ENCODE results near the gene PRR27.

The PRR27 gene

DNA sequence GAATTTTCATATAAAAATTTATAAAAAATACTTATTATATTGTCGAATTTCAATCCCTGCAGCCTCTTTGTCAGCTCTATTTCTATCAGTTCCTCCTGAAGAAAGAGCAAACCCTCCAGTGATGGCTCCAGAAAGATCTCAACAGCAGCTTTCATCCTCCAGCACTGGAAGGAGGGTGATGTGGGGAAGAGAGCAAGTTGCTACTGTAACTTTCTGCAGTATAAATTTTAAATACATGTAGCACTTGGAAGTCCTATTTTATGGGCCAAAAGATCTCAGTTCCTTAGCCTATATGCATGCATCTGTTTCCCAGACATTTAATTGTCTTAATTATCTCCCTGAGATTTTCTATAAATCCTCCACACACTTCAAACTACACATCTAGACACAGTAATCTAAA is 27.8 kb downstream of the PRR27 start:
- TF ChIP-seq, protein P1, sequence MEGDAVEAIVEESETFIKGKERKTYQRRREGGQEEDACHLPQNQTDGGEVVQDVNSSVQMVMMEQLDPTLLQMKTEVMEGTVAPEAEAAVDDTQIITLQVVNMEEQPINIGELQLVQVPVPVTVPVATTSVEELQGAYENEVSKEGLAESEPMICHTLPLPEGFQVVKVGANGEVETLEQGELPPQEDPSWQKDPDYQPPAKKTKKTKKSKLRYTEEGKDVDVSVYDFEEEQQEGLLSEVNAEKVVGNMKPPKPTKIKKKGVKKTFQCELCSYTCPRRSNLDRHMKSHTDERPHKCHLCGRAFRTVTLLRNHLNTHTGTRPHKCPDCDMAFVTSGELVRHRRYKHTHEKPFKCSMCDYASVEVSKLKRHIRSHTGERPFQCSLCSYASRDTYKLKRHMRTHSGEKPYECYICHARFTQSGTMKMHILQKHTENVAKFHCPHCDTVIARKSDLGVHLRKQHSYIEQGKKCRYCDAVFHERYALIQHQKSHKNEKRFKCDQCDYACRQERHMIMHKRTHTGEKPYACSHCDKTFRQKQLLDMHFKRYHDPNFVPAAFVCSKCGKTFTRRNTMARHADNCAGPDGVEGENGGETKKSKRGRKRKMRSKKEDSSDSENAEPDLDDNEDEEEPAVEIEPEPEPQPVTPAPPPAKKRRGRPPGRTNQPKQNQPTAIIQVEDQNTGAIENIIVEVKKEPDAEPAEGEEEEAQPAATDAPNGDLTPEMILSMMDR (IDR thresholded peaks at IDR 0.05; ENCODE audit: extremely low read depth, insufficient read depth, missing control alignments): no peak
- in situ Hi-C loops (cut with MboI; ENCODE audit: low pct_unique_long_range_greater_than_20kb, low sequenced_read_pairs, unreplicated experiment): loop anchor here (25.0 kb wide), 2 partner anchors 270 to 495 kb away; no protein-coding TSS in a partner anchor

GRCh38 chr4:70182517-70183167 is 28.6 kb downstream of the PRR27 start:
- in situ Hi-C loops (cut with MboI; ENCODE audit: low pct_unique_long_range_greater_than_20kb, low sequenced_read_pairs, unreplicated experiment): loop anchor here (25.0 kb wide), 2 partner anchors 270 to 495 kb away; no protein-coding TSS in a partner anchor
- no peak for DNase-seq (ENCODE audit: low spot score)
- TF ChIP-seq, protein P1 (IDR thresholded peaks at IDR 0.05; ENCODE audit: extremely low read depth, insufficient read depth, missing control alignments): no peak

More for the DNA sequence above, 27.8 kb downstream of the PRR27 start:
- DNase-seq (ENCODE audit: low spot score): no peak

DNA sequence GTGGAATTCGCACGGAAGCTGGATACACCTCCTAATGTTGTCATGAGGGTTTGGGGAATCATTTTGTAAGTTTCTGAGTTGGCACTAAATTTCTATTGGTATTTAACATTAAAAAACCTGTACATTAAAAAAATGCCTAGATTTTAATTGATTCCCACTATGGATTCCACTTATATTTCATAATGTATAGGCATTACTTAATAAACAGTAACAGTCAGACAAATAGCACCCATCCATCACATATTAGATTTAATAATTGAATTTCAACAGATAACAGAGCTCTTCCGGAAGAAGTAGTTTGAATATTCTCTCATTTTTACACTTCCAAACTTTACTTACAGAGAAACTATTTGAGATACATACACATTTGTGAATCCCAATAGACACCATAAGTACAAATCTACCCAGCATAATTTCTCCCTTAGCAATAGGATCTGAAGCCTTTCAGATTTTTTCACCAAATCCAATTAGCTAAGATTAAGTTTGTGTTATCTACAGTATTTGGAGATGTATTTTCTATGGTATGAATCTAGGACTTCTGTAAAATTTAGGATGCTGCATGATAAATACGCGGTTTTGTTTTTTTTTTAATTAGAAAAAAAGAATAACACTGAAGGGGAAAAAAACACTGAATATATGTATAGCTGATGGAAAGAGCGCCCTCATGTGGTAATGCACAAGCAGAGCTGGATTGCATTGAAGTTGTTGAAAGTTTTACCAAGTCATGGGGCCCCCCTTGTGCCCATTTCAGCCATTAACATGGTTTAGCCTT is 29.3 kb downstream of the PRR27 start:
- in situ Hi-C loops (cut with MboI; ENCODE audit: low pct_unique_long_range_greater_than_20kb, low sequenced_read_pairs, unreplicated experiment): loop anchor here (25.0 kb wide), 2 partner anchors 271 to 496 kb away; no protein-coding TSS in a partner anchor
- TF ChIP-seq, protein P1 (IDR thresholded peaks at IDR 0.05; ENCODE audit: extremely low read depth, insufficient read depth, missing control alignments): peak; percentile 79
- peak; percentile 14 for DNase-seq (ENCODE audit: low spot score)

DNA sequence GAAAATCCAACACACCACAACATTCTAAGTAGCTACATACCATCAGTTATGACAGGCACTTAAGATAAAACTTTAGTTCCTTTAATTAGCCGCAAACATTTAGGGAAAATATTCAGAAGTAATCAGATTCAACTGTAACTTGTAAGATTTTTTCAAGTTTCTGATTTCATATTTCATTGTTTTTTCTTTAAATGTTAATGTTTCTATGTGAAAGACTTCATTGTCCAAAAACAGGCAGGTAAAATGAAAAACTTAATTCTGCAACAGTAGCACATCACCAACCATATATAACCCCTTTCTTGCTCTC is 29.9 kb downstream of the PRR27 start:
- TF ChIP-seq, protein P1 (IDR thresholded peaks at IDR 0.05; ENCODE audit: extremely low read depth, insufficient read depth, missing control alignments): no peak
- no peak for DNase-seq (ENCODE audit: low spot score)
- in situ Hi-C loops (cut with MboI; ENCODE audit: low pct_unique_long_range_greater_than_20kb, low sequenced_read_pairs, unreplicated experiment): loop anchor here (25.0 kb wide), 2 partner anchors 272 to 497 kb away; no protein-coding TSS in a partner anchor

- TF ChIP-seq, protein P1 (IDR thresholded peaks at IDR 0.05; ENCODE audit: extremely low read depth, insufficient read depth, missing control alignments): no peak
- no peak for DNase-seq (ENCODE audit: low spot score)
- in situ Hi-C loops (cut with MboI; ENCODE audit: low pct_unique_long_range_greater_than_20kb, low sequenced_read_pairs, unreplicated experiment): loop anchor here (25.0 kb wide), 2 partner anchors 275 to 500 kb away; no protein-coding TSS in a partner anchor
Measured at GRCh38 chr4:70187216-70187615, 33.2 kb downstream of the PRR27 start.

- TF ChIP-seq, protein P1 (IDR thresholded peaks at IDR 0.05; ENCODE audit: extremely low read depth, insufficient read depth, missing control alignments): no peak
- in situ Hi-C loops (cut with MboI; ENCODE audit: low pct_unique_long_range_greater_than_20kb, low sequenced_read_pairs, unreplicated experiment): loop anchor here (25.0 kb wide), 2 partner anchors 278 to 503 kb away; no protein-coding TSS in a partner anchor
- no peak for DNase-seq (ENCODE audit: low spot score)
Measured at GRCh38 chr4:70190579-70190978, 36.5 kb downstream of the PRR27 start.
